Measurements from ENCODE around the gene THOC5. TPM values are rescaled to one million over a fixed set of nuclear protein-coding genes. Genes with fewer than 3 reads are reported as not detected.
A peak's percentile ranks its signal among the peaks of the same experiment; 100 is the strongest.

The THOC5 gene
- total RNA-seq, 2 experiments from 2014 or later = 53.1 to 60.7 TPM

GRCh38 chr22:29480512-29481264 lies 72.9 kb downstream of the THOC5 start:
- H3K27ac Mint-ChIP-seq = no peak overlapping the region
- peaks cover 4% of the 10 kb centered on the region for H3K36me3 Mint-ChIP-seq (ENCODE audit: low read depth)
- no peaks in the 10 kb centered on the region for H3K9me3 Mint-ChIP-seq (ENCODE audit: insufficient read depth)
- DNase-seq (peak; percentile 62), ATAC-seq (peak; percentile 79)
- CTCF ChIA-PET = interaction anchor here (1.0 to 2.2 kb wide), 2 partner anchors 10 to 293 kb away, joined by 3 to 9 read pairs; no protein-coding TSS in a partner anchor
- peaks cover 37% of the 10 kb centered on the region for H3K27me3 Mint-ChIP-seq (ENCODE audit: low read depth)
- POLR2A ChIA-PET = interaction anchor here (1.0 kb wide), 1 partner anchor 124 kb away, joined by 4 read pairs; no protein-coding TSS in a partner anchor
- peak overlapping the region; percentile 68 for H3K4me3 Mint-ChIP-seq
- H3K4me1 Mint-ChIP-seq (ENCODE audit: low read depth) = peaks cover 10% of the 10 kb centered on the region

- peaks cover 10% of the 10 kb centered on the region for H3K4me1 Mint-ChIP-seq (ENCODE audit: low read depth)
- DNase-seq (no peak), ATAC-seq (no peak)
- no peak overlapping the region for H3K27ac Mint-ChIP-seq
- peaks cover 4% of the 10 kb centered on the region for H3K36me3 Mint-ChIP-seq (ENCODE audit: low read depth)
- peaks cover 37% of the 10 kb centered on the region for H3K27me3 Mint-ChIP-seq (ENCODE audit: low read depth)
- no peaks in the 10 kb centered on the region for H3K9me3 Mint-ChIP-seq (ENCODE audit: insufficient read depth)
- ChIA-PET POLR2A (interaction anchor here (1.0 kb wide), 1 partner anchor 124 kb away, joined by 4 read pairs; no protein-coding TSS in a partner anchor), CTCF (interaction anchor here (1.0 kb wide), 1 partner anchor 293 kb away, joined by 3 read pairs; no protein-coding TSS in a partner anchor)
- no peak overlapping the region for H3K4me3 Mint-ChIP-seq
These were observed 73.4 kb downstream of the THOC5 start for GRCh38 chr22:29480262-29480511.

- Mint-ChIP-seq H3K27me3 (ENCODE audit: low read depth) (peaks cover 37% of the 10 kb centered on the region), H3K4me3 (peak within 1 kb of the TSS; percentile 68), H3K4me1 (ENCODE audit: low read depth) (peaks cover 10% of the 10 kb centered on the region), H3K36me3 (ENCODE audit: low read depth) (peaks cover 4% of the 10 kb centered on the region), H3K9me3 (ENCODE audit: insufficient read depth) (no peaks in the 10 kb centered on the region), H3K27ac (no peak within 1 kb of the TSS)
- ChIA-PET CTCF (no interaction called here), POLR2A (no interaction called here)
- ATAC-seq = no peak
- DNase-seq = no peak
These were observed 73.9 kb downstream of the THOC5 start, which contains the start of gene NEFH for GRCh38 chr22:29479417-29480261. Gene NEFH (plus strand): TSS chr22:29480218. CDS start chr22:29480263, 45 bp downstream.

- ATAC-seq = peak; percentile 60
- H3K9me3 Mint-ChIP-seq (ENCODE audit: insufficient read depth) = no peaks in the 10 kb centered on the region
These were observed 75.0 kb downstream of the THOC5 start for GRCh38 chr22:29478326-29479276.

GRCh38 chr22:29477723-29478318 lies 75.7 kb downstream of the THOC5 start:
- H3K4me3 Mint-ChIP-seq = no peak overlapping the region
- H3K4me1 Mint-ChIP-seq (ENCODE audit: low read depth) = peaks cover 10% of the 10 kb centered on the region
- ChIA-PET CTCF (no interaction called here), POLR2A (no interaction called here)
- H3K36me3 Mint-ChIP-seq (ENCODE audit: low read depth) = peaks cover 4% of the 10 kb centered on the region
- H3K27me3 Mint-ChIP-seq (ENCODE audit: low read depth) = peaks cover 37% of the 10 kb centered on the region
- H3K9me3 Mint-ChIP-seq (ENCODE audit: insufficient read depth) = no peaks in the 10 kb centered on the region
- DNase-seq (no peak), ATAC-seq (no peak)
- H3K27ac Mint-ChIP-seq = no peak overlapping the region

More at GRCh38 chr22:29478326-29479276, 75.0 kb downstream of the THOC5 start:
- peaks cover 10% of the 10 kb centered on the region for H3K4me1 Mint-ChIP-seq (ENCODE audit: low read depth)
- H3K27me3 Mint-ChIP-seq (ENCODE audit: low read depth) = peaks cover 37% of the 10 kb centered on the region
- ChIA-PET CTCF (no interaction called here), POLR2A (no interaction called here)
- H3K4me3 Mint-ChIP-seq = no peak overlapping the region
- peaks cover 4% of the 10 kb centered on the region for H3K36me3 Mint-ChIP-seq (ENCODE audit: low read depth)
- peak; percentile 66 for DNase-seq
- no peak overlapping the region for H3K27ac Mint-ChIP-seq

GRCh38 chr22:29476116-29476515 lies 77.4 kb downstream of the THOC5 start:
- Mint-ChIP-seq H3K36me3 (ENCODE audit: low read depth) (peaks cover 4% of the 10 kb centered on the region), H3K4me1 (ENCODE audit: low read depth) (peaks cover 5% of the 10 kb centered on the region), H3K4me3 (no peak overlapping the region), H3K27ac (no peak overlapping the region), H3K27me3 (ENCODE audit: low read depth) (peaks cover 25% of the 10 kb centered on the region), H3K9me3 (ENCODE audit: insufficient read depth) (no peaks in the 10 kb centered on the region)
- POLR2A ChIA-PET = no interaction called here
- no peak for DNase-seq
- ATAC-seq = no peak
- CTCF ChIA-PET = no interaction called here

GRCh38 chr22:29475550-29475949 lies 78.0 kb downstream of the THOC5 start:
- Mint-ChIP-seq H3K9me3 (ENCODE audit: insufficient read depth) (no peaks in the 10 kb centered on the region), H3K4me1 (ENCODE audit: low read depth) (peaks cover 5% of the 10 kb centered on the region), H3K4me3 (no peak overlapping the region), H3K27me3 (ENCODE audit: low read depth) (peaks cover 22% of the 10 kb centered on the region), H3K27ac (no peak overlapping the region), H3K36me3 (ENCODE audit: low read depth) (peaks cover 4% of the 10 kb centered on the region)
- no peak for DNase-seq
- ChIA-PET CTCF (no interaction called here), POLR2A (no interaction called here)
- ATAC-seq = no peak

GRCh38 chr22:29473001-29473400 lies 80.6 kb downstream of the THOC5 start:
- no peaks in the 10 kb centered on the region for H3K9me3 Mint-ChIP-seq (ENCODE audit: insufficient read depth)
- no peak for DNase-seq
- H3K36me3 Mint-ChIP-seq (ENCODE audit: low read depth) = no peaks in the 10 kb centered on the region
- H3K27ac Mint-ChIP-seq = no peak overlapping the region
- ChIA-PET CTCF (interaction anchor here (0.8 to 1.4 kb wide), 2 partner anchors 25 to 77 kb away, joined by 4 to 5 read pairs; no protein-coding TSS in a partner anchor), POLR2A (no interaction called here)
- peaks cover 6% of the 10 kb centered on the region for H3K4me1 Mint-ChIP-seq (ENCODE audit: low read depth)
- H3K27me3 Mint-ChIP-seq (ENCODE audit: low read depth) = peaks cover 11% of the 10 kb centered on the region
- ATAC-seq = no peak
- no peak overlapping the region for H3K4me3 Mint-ChIP-seq

- Mint-ChIP-seq H3K27ac (no peak overlapping the region), H3K9me3 (ENCODE audit: insufficient read depth) (no peaks in the 10 kb centered on the region), H3K36me3 (ENCODE audit: low read depth) (no peaks in the 10 kb centered on the region), H3K4me3 (peak overlapping the region; percentile 59), H3K4me1 (ENCODE audit: low read depth) (peaks cover 6% of the 10 kb centered on the region), H3K27me3 (ENCODE audit: low read depth) (peaks cover 12% of the 10 kb centered on the region)
- DNase-seq (peak; percentile 81), ATAC-seq (peak; percentile 93)
- POLR2A ChIA-PET = no interaction called here
- CTCF ChIA-PET = interaction anchor here (1.0 to 2.1 kb wide), 6 partner anchors 11 to 618 kb away, joined by 3 to 9 read pairs (median 4); partner anchors contain the start of gene ASCC2
These were observed 83.2 kb downstream of the THOC5 start for GRCh38 chr22:29470159-29470855.

- ChIA-PET CTCF (no interaction called here), POLR2A (no interaction called here)
- DNase-seq (no peak), ATAC-seq (no peak)
- peaks cover 6% of the 10 kb centered on the region for H3K4me1 Mint-ChIP-seq (ENCODE audit: low read depth)
- H3K36me3 Mint-ChIP-seq (ENCODE audit: low read depth) = no peaks in the 10 kb centered on the region
- H3K27ac Mint-ChIP-seq = no peak overlapping the region
- peak overlapping the region; percentile 59 for H3K4me3 Mint-ChIP-seq
- H3K27me3 Mint-ChIP-seq (ENCODE audit: low read depth) = peaks cover 12% of the 10 kb centered on the region
- H3K9me3 Mint-ChIP-seq (ENCODE audit: insufficient read depth) = no peaks in the 10 kb centered on the region
These were observed 83.8 kb downstream of the THOC5 start for GRCh38 chr22:29469755-29470154.

- CTCF ChIA-PET = no interaction called here
- Mint-ChIP-seq H3K27me3 (ENCODE audit: low read depth) (peaks cover 9% of the 10 kb centered on the region), H3K27ac (no peak overlapping the region), H3K4me1 (ENCODE audit: low read depth) (no peaks in the 10 kb centered on the region), H3K4me3 (no peak overlapping the region), H3K9me3 (ENCODE audit: insufficient read depth) (no peaks in the 10 kb centered on the region), H3K36me3 (ENCODE audit: low read depth) (no peaks in the 10 kb centered on the region)
- ATAC-seq = no peak
- no peak for DNase-seq
- POLR2A ChIA-PET = no interaction called here
These were observed 89.0 kb downstream of the THOC5 start for GRCh38 chr22:29464581-29464980.

Measured in activated CD8-positive, alpha-beta T cell treated with anti-CD3 and anti-CD28 coated beads, Interleukin-2, amount 10 ng/mL, durations not matched to agents 7 days and 5 days (primary cell).